HuH-7 (cell line): ENCODE data around the gene RIPOR2.

ENCODE experiments used
- DNase-seq: peaks from one replicate; pipeline ENCODE4 v3.0.0; 2011; ENCODE audit warnings: low spot score

RIPOR2 gene

DNA sequence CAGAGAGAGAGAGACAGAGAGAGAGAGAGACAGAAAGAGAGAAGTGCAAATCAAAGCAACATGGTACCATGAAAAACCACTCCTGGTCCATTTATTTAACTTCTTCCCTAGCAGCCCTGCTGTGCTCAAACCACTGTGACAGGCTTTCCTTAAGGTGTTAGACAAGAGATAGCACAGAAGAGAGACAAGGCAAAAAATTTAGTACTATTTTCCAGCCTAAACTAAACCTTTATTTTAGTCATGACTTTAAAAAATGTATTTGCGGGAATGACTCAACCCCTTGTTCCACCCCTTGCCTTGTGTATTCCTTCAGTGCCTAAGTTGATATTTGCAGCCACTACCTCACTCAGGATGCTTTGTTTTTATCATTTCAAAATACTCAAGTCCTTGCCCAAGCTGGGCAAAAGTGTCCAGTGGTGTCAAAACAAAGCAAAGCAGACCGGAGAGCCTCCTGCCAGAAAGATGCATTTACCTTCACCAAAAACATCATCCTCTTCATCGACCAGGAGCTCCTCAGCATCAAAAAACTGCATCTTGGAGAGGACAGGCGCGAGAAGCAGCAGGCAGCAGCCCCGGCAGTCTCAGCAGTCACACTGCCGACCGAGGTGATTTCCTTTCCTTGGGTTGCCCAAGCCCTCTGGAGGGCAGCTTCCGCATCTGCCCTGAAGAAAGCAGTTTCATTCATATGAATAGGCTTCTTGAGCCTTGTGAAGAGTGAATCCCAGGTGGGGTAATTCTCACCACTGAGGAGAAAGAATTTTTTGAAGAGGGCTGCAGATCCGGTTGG lies at the start of gene RIPOR2:
TSS of gene RIPOR2 (minus strand) at position 595 of the 787 bp plus-strand sequence. CDS start at position 533, 62 bp downstream.
- DNase-seq, result no peak

- no peak for DNase-seq
Measured at GRCh38 chr6:24985323-24985722, 49.6 kb upstream of the RIPOR2 start.

- DNase-seq, result no peak
Measured at GRCh38 chr6:24982231-24982630, 46.5 kb upstream of the RIPOR2 start.

DNA sequence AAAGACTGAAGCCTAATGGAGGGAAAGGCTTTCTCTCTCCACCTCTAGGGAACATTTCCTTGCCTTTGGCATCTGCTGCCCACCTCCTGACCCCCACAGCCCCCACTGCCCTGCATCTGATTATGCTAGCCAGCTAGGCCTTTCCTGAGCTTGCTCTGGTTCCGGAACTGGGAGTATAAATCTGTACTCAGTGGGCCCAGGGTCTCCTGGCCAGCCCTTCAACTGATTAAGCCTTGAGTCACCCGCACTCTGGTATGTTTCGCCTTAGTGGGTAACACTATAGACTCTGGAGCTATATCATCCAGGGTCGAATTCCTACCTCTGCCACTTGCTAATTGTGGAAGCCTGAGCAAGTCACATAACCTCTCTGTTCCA lies 45.6 kb upstream of the RIPOR2 start:
- no peak for DNase-seq

GRCh38 chr6:24980507-24981385 lies 45.0 kb upstream of the RIPOR2 start:
- DNase-seq, result no peak

DNA sequence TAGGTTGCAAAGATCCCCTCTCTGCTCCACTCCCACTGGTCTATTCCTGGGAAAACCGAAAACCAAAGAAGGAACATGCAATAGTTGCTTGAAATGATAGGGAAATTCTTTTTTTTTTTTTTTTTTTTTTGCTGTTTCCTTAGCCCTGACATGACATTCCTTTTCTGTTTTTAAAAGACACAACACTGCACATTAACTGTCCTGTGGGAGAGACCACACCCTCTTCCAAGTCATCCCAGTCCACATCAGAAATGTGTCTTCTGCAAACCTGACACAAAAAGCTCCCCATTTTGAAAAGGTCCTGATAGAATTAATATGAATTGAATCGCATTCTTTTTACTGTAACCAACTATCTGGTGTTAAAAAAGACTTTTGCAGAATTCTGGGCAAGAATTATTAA lies 43.4 kb upstream of the RIPOR2 start:
- no peak for DNase-seq

GRCh38 chr6:24974182-24975171 lies 38.7 kb upstream of the RIPOR2 start:
- no peak for DNase-seq

DNA sequence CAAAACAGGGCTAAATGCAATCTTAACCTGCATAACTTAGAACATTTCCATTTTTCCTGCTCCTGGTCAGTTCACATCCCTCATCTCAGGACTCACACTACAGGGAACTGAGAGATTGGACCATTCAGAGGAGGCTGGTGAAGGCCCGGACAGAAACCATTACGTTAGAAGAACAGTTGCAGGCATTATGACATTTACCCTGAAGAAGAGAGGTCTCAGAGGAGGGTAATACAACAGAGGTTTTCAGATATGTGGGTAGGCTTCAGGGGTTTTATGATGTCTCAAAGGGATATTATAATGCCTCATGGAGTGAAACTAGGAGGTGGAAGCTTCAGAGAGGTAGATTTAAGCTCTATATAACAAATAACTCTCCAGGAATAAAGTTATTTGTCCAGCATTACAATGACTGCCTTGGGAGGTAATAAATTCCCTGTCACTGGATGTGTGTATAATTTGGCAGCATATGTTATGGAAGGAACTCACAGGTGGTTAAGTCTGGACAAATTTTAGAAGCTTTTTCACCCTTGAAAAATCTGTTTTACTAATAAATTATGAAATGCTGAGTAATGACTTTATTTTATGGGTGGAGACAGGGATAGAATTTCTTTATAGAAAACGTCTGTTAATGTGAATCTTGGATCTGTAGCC lies 36.7 kb upstream of the RIPOR2 start:
- no peak for DNase-seq

GRCh38 chr6:24971067-24971466 lies 35.3 kb upstream of the RIPOR2 start:
- DNase-seq, result no peak

DNA sequence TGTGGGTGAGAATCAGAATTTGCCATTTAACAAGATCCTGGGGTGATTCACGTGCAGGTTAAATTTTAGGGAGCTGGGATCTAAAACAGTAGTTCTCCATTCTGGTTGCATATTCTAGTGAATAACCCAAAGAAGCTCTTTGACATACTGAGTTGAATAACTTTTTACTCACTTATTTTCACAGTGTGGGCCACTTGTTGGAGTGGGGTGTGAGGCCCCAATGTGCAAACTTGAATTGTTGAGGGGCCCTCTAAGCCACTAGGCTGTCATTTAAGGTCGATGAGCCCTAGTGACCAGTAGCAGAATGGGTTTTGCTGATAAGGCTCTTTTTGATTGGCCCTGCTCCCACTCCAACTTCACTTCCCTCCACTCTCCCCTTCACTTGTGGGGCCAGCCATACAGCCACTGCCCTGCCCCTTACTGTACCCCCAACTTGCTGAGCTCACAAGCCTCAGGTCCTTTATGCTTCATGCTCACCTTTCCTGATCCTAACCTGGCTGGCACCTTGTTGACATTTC lies 33.6 kb upstream of the RIPOR2 start:
- no peak for DNase-seq

DNA sequence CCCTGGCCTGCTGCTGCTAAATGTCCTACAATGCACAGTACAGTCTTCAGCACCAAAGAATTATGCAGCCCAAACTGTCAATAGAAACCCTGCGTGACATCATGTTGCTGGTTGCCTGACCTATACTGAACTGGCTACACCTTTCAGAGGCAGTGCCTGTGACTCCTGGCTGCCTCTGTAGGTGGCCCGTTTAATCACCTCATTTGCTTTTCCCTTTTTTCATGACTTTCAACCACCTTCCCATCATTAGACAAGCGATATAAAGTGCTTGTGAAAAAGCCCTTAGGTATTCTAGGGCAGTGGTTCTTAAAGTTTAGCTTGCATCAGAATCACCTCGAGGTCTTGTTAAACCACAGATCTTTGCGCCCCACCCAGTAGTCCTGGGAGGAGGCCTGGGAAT lies 33.0 kb upstream of the RIPOR2 start:
- no peak for DNase-seq

DNA sequence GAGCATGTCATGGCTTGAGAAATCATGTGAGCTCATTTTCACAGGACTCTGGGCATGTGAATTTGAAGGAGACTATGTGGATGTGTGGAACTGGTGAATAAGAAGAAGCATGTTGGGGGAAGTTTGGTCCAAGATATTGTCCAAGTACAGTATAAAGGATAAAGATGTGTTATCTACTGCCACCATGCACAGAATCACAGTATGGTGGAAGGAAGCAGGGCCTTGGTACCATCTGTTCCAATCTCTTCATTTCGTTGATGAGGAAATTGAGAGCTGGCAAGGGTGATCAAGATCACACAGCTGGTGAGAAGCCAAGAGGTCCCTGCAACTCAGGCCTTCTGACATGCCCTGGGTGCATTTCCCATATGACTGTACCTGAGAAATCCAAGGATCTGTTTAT lies 31.5 kb upstream of the RIPOR2 start:
- DNase-seq, result no peak

DNA sequence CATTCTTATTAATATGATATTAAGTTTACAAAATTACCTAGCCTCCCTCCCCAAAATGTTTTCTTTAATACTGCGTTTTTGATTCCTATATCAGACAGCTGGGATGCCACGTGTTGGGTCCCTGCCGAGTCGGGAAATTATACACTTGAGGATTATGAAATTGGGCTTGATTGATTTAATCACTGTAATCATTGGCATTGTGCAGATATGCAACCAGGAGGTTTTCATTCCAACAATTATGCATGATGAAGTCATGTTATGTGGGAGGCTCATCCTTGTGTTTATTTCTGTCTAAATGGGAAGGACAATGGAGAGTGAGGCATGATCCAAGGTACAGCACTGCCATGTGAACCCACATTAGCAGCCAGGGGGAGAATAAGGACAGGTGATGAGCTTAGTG lies 30.6 kb upstream of the RIPOR2 start:
- DNase-seq, result no peak

- DNase-seq, result no peak
Measured at GRCh38 chr6:24963887-24964570, 28.3 kb upstream of the RIPOR2 start.

- DNase-seq, result no peak
Measured at GRCh38 chr6:24963339-24963738, 27.6 kb upstream of the RIPOR2 start.

DNA sequence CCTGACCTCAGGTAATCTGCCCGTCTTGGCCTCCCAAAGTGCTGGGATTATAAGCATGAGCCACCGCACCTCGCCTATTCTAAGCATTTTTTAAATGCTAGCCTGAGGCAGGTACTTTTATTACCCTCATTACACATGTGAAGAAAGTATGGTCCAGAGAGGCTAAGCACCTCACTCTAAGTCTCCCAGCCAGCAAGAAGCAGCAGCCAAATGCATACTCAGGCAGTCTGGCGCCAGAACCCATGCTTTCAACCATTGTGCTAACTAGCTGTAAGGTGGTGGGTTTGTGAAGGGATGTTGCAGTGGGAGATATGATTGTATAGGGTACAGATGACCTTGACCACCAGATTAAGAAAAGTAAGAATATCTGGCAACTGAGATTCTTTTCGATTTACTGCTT lies 26.1 kb upstream of the RIPOR2 start:
- no peak for DNase-seq

GRCh38 chr6:24960991-24961475 lies 25.3 kb upstream of the RIPOR2 start:
- DNase-seq, result no peak

DNA sequence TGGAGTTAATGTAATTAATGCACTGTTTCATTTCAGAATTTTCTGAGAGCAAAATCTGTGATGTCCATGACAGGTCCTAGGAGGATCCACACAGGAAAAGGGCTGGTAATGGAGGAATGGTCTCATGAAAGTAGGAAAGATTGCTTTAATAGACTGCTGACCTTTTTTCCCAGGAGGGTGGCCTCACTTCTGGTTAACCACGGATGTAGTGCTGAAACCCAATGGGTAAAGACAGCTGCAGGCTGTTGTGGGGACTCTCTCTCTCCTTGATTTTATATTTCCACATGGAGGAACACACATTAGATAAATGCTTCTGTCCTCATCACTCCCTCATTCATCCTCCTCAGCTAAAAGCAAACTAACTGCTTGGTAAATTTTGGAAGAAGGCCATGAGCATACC lies 23.6 kb upstream of the RIPOR2 start:
- DNase-seq, result no peak

- no peak for DNase-seq
Measured at GRCh38 chr6:24957199-24957598, 21.4 kb upstream of the RIPOR2 start.

- no peak for DNase-seq
Measured at GRCh38 chr6:24953726-24954125, 18.0 kb upstream of the RIPOR2 start.
